Effector memory CD8-positive, alpha-beta T cell (primary cell): ENCODE results near the gene FAM110C.
A peak's percentile ranks its signal among the peaks of the same experiment; 100 is the strongest.
"Not testable (repeated sequence)": the region's sequence is repeated elsewhere in the genome, so short reads cannot be mapped to it uniquely, and the experiment has no call there.

Source experiments
- ATAC-seq: fragments of 150-1000 bp; cut with Tn5 transposase; replicated peaks from 2 replicates; pipeline ENCODE4 v1.10.0; 2021; ENCODE audit warnings: mild to moderate bottlenecking, moderate library complexity
- DNase-seq, 3 experiments: peaks; one replicate each; pipeline ENCODE4 v3.0.0; 2021
- H3K27ac Mint-ChIP-seq, 2 donors: one replicate each; pipeline ENCODE4 v1.8.0; 2022; ENCODE audit warnings: mild to moderate bottlenecking in 2 of 2, mixed read lengths in 2 of 2, moderate library complexity in 2 of 2
- H3K27me3 Mint-ChIP-seq, 2 donors: one replicate each; pipeline ENCODE4 v1.8.0; 2022; ENCODE audit warnings: mixed read lengths in 2 of 2
- H3K36me3 Mint-ChIP-seq: one replicate; pipeline ENCODE4 v1.8.0; 2022; ENCODE audit warnings: mild to moderate bottlenecking, moderate library complexity, mixed read lengths; ENCODE audit not compliant: insufficient read depth
- H3K4me1 Mint-ChIP-seq, 2 donors: one replicate each; pipeline ENCODE4 v1.8.0; 2022; ENCODE audit warnings: low read depth in 2 of 2, mixed read lengths in 2 of 2
- H3K4me3 Mint-ChIP-seq, 2 donors: one replicate each; pipeline ENCODE4 v1.8.0; 2022; ENCODE audit warnings: mild to moderate bottlenecking in 2 of 2, mixed read lengths in 2 of 2, moderate library complexity in 2 of 2
- H3K9me3 Mint-ChIP-seq, 2 donors: one replicate each; pipeline ENCODE4 v1.8.0; 2022; ENCODE audit warnings: mixed read lengths in 2 of 2

Gene FAM110C

DNA sequence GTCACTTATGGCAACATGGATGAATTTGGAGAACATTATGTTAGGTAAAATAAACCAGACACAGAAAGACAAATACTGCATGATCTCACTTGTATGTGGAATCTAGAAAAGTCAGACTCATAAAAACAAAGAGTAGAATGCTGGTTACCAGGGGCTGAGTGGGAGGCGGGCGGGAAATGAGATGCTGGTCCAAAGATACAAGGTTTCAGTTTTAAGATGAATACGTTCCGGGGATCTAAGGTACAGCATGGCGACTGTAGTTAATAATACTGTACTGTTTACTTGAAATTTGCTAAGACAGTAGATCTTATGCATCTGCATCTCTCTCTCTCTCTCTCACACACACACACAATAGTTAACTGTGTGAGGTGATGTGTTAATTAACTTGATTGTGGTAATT lies 14.2 kb downstream of the FAM110C start:
- Mint-ChIP-seq H3K9me3 (no peaks in the 10 kb centered on the region), H3K4me3 (peak overlapping the region in 1 of 2 donors; percentile 14), H3K27me3 (peaks cover 0 to 14% of the 10 kb centered on the region in 2 donors), H3K36me3 (no peaks in the 10 kb centered on the region), H3K4me1 (peaks cover 16 to 33% of the 10 kb centered on the region in 2 donors), H3K27ac (no peak overlapping the region)
- DNase-seq (no peak), ATAC-seq (no peak)

DNA sequence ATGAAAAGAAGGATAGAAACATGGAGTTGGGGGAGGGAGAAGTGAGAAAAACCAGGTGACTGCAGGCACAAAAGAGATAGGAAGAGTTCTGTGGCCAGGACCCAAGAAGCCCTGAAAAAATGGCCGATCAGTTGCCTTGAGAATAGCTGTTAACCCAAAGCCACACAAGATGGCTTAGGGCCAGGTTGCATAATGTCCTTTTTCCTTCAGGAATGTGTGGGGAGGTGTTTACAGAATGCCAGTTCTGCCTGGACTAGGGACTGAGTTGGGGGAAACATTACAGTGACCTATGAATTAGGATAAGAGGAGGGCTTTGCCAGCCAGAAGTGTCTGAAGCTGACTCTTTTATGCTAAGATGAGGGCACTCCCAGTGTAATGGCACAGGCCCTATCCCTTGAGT lies 17.1 kb downstream of the FAM110C start:
- H3K4me3 Mint-ChIP-seq: no peak overlapping the region

DNA sequence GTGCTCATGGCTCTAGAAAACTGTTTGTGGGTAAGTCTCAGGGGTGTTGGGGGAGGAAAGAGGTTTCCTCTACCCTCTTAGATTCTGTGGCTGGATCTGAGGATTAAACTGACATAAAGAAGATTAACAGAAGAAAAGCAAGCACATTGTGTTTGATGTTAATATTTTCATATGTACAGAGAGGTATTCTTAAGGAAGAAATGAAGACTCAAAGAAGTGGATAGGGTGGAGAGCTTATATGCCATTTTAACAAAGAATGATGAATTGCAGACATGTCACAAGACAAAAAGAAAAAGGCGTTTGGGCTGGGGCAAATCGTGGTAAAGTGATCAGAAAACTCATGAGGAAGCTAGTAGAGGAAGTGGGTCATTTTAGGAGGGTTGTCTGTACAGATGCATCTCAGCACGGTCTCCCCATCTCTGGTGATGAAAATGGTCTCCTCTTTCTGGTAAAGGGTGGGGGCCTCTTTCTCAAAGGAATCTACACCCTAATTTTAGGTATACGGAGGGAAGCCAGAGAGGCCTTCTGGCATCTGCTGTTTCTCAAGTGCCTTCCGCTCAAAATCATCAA lies 17.8 kb downstream of the FAM110C start:
- Mint-ChIP-seq H3K4me3 (no peak overlapping the region), H3K27me3 (peaks cover 0 to 18% of the 10 kb centered on the region in 2 donors), H3K9me3 (no peaks in the 10 kb centered on the region), H3K4me1 (peaks cover 20 to 36% of the 10 kb centered on the region in 2 donors), H3K36me3 (no peaks in the 10 kb centered on the region), H3K27ac (peak overlapping the region in 1 of 2 donors; percentile 17)
- DNase-seq (no peak), ATAC-seq (no peak)

More for the DNA sequence above, 17.1 kb downstream of the FAM110C start:
- Mint-ChIP-seq H3K27me3 (peaks cover 0 to 18% of the 10 kb centered on the region in 2 donors), H3K36me3 (no peaks in the 10 kb centered on the region), H3K9me3 (no peaks in the 10 kb centered on the region), H3K27ac (no peak overlapping the region), H3K4me1 (peaks cover 21 to 36% of the 10 kb centered on the region in 2 donors)
- ATAC-seq (no peak), DNase-seq (no peak)

DNA sequence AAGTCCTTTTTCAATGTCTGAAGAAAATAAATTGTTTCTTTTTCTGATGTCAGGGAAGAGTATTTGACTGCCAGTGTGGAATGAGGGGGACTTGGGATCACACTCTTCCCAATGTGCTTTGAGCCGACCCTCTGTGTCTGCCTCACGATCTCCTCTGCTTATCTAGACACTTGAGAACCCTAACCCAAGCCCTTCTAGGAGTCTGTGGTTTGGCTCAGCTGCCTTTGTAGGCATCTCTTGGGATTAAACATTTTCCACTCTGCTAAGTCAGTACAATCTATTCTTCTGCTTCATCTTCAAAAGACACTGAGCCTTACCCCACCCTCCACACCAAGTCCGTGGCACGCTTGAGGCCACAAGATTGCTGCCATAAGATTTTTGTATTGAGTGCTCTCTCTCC lies 19.4 kb downstream of the FAM110C start:
- no peak overlapping the region for H3K27ac Mint-ChIP-seq
- DNase-seq (no peak), ATAC-seq (no peak)
- peaks cover 0 to 18% of the 10 kb centered on the region in 2 donors for H3K27me3 Mint-ChIP-seq
- peaks cover 0 to 2% of the 10 kb centered on the region in 2 donors for H3K9me3 Mint-ChIP-seq
- H3K4me1 Mint-ChIP-seq: peaks cover 20 to 26% of the 10 kb centered on the region in 2 donors
- H3K36me3 Mint-ChIP-seq: no peaks in the 10 kb centered on the region
- H3K4me3 Mint-ChIP-seq: no peak overlapping the region

DNA sequence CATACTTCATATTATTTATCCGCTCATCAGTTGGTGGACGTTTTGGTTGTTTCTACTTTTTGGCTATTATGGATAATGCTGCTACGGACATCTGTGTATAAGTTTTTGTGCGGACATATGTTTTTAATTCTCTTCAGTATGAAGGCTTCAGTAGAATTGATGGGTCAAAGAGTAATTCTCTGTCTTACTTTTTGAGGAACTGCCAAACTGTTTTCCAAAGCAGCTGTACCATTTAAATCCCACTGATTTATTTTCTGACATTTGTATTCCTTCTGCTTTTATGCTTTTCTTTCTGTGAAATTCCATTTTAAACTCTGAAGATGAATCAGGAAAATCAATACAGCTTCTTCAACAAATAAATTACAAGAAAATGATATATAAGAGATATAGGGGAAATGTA lies 20.8 kb downstream of the FAM110C start:
- H3K4me3 Mint-ChIP-seq: no peak overlapping the region
- peaks cover 0 to 2% of the 10 kb centered on the region in 2 donors for H3K9me3 Mint-ChIP-seq
- peaks cover 0 to 18% of the 10 kb centered on the region in 2 donors for H3K27me3 Mint-ChIP-seq
- DNase-seq: no peak
- H3K4me1 Mint-ChIP-seq: peaks cover 20 to 26% of the 10 kb centered on the region in 2 donors
- ATAC-seq: no peak
- no peaks in the 10 kb centered on the region for H3K36me3 Mint-ChIP-seq
- no peak overlapping the region for H3K27ac Mint-ChIP-seq

DNA sequence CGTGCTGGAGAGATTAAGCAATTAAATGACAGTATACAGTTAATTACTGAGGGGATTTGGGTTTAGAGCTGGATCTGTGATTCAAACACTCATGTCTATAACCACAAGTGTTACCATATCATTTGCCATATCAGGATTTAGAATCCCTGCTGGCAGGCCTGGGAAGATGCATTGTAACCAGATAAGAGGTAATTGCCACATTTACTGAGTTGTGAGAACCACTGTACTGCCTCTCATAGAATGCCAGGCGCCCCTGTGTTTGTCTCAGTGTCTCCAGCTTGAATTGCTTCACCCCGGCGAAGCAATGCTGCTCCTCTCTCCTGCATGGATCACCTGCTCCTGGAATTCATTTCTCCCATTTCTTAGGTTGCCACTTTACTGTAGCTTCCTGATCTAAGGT lies 21.7 kb downstream of the FAM110C start:
- H3K9me3 Mint-ChIP-seq, H3K36me3 Mint-ChIP-seq, ATAC-seq, DNase-seq, H3K4me3 Mint-ChIP-seq: not testable (repeated sequence)
- H3K27me3 Mint-ChIP-seq: peaks cover 0 to 18% of the 10 kb centered on the region in 2 donors
- peaks cover 20 to 26% of the 10 kb centered on the region in 2 donors for H3K4me1 Mint-ChIP-seq
- peak overlapping the region in 1 of 2 donors; percentile 11 for H3K27ac Mint-ChIP-seq

DNA sequence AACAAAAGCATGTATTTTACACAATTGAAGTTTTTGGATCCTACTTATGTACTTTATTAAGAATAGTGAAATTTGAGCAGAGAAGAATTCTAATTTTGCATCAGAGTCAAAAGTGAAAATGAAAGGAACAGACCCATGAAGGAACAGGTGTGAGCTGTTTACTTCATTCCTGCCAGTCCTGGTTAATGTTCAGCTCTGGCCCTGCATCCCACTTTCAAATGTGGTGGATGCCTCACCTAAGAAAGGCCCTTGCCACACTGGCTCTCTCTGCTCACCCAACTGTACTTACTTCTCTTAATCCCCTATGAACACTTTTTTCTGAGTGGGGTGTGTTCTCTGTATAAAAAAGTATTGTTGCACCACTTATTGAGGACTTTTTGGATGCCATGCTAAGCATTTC lies 22.2 kb downstream of the FAM110C start:
- peaks cover 0 to 2% of the 10 kb centered on the region in 2 donors for H3K9me3 Mint-ChIP-seq
- peaks cover 20 to 26% of the 10 kb centered on the region in 2 donors for H3K4me1 Mint-ChIP-seq
- no peak for ATAC-seq
- no peak for DNase-seq
- peaks cover 0 to 18% of the 10 kb centered on the region in 2 donors for H3K27me3 Mint-ChIP-seq
- peak overlapping the region in 1 of 2 donors; percentile 37 for H3K4me3 Mint-ChIP-seq
- no peaks in the 10 kb centered on the region for H3K36me3 Mint-ChIP-seq
- H3K27ac Mint-ChIP-seq: peak overlapping the region in 1 of 2 donors; percentile 11

DNA sequence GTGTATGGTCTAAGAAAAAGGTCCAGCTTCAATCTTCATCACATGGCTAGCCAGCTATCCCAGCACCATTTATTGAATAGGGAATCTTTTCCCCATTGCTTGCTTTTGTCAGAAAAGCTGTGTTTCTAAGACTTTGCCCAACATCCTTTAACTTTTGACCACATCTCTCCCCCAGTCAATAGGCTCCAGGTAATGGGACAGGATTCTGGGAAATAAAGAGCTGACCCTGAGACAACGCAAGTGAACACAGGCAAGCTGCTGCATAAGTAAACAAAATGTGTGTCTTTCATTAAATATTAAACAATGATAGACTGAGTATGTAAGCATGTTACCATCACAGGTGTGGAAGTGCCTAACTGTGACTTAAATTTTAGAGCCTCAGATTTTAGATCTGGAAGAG lies 23.0 kb downstream of the FAM110C start:
- H3K27ac Mint-ChIP-seq: no peak overlapping the region

DNA sequence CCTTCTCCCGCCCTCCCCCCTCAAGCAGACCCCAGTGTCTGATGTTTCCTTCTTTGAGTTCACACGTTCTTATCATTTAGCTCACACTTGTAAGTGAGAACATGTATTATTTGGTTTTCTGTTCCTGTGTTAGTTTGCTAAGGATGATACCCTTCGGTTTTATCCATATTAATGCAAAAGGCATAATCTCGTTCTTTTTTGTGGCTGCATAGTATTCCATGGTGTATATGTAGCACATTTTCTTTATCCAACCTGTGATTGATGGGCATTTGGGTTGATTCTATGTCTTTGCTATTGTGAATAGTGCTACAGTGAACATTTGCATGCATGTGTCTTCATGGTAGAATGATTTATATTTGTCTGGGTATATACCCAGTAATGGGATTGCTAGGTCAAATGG lies 24.1 kb downstream of the FAM110C start:
- H3K27me3 Mint-ChIP-seq, H3K27ac Mint-ChIP-seq, H3K9me3 Mint-ChIP-seq, ATAC-seq, DNase-seq, H3K4me3 Mint-ChIP-seq, H3K36me3 Mint-ChIP-seq: not testable (repeated sequence)
- peaks cover 14 to 21% of the 10 kb centered on the region in 2 donors for H3K4me1 Mint-ChIP-seq

More for the DNA sequence above, 23.0 kb downstream of the FAM110C start:
- DNase-seq: no peak
- Mint-ChIP-seq H3K36me3 (no peaks in the 10 kb centered on the region), H3K4me3 (no peak overlapping the region), H3K9me3 (peaks cover 0 to 2% of the 10 kb centered on the region in 2 donors), H3K27me3 (peaks cover 0 to 16% of the 10 kb centered on the region in 2 donors), H3K4me1 (peaks cover 19 to 27% of the 10 kb centered on the region in 2 donors)
- no peak for ATAC-seq

DNA sequence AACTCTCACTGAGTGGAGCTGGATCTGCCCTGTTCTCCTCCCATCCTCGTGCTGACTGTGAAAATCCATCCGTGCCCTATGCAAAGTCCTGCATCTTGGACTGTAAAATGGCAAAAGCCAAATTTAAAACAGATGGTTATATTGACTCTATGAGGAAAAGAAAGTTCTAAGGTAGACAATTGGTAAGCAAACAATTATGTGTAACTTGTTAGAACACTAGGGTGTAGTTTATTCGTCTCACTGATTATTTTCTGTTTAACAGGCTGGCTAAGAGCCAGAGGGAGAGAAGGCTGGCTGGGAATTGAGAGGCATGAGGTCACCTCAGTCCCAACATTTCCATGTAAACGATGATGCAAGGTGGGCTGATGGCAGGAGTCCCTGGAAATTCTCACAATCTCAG lies 26.0 kb downstream of the FAM110C start:
- not testable (repeated sequence) for H3K36me3 Mint-ChIP-seq, ATAC-seq, DNase-seq, H3K9me3 Mint-ChIP-seq, H3K4me3 Mint-ChIP-seq, H3K27ac Mint-ChIP-seq
- Mint-ChIP-seq H3K4me1 (peaks cover 14 to 21% of the 10 kb centered on the region in 2 donors), H3K27me3 (peaks cover 11 to 19% of the 10 kb centered on the region in 2 donors)

DNA sequence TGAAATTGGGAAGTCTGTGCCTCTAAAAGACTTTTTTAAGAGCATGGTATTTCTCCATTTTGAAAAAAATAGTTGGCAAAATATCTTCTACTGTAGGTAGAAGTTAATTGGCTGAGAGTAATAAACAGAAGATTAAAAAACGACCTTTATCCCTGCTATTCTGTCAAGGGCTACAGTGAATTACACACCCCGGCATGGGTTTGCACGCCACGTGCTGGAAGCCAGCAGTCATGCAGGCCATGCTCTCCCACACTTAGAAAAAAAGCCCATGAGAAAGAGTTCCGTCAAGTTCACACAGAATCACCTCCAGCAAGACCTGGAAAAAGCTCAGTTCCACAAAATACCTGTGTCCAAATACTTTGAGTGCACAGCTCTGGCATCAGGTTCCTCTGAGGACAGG lies 26.8 kb downstream of the FAM110C start:
- H3K4me1 Mint-ChIP-seq: peaks cover 12 to 17% of the 10 kb centered on the region in 2 donors
- H3K36me3 Mint-ChIP-seq: no peaks in the 10 kb centered on the region
- H3K27me3 Mint-ChIP-seq: peaks cover 16 to 26% of the 10 kb centered on the region in 2 donors
- DNase-seq (no peak), ATAC-seq (no peak)
- peaks cover 0 to 2% of the 10 kb centered on the region in 2 donors for H3K9me3 Mint-ChIP-seq
- no peak overlapping the region for H3K4me3 Mint-ChIP-seq
- no peak overlapping the region for H3K27ac Mint-ChIP-seq

DNA sequence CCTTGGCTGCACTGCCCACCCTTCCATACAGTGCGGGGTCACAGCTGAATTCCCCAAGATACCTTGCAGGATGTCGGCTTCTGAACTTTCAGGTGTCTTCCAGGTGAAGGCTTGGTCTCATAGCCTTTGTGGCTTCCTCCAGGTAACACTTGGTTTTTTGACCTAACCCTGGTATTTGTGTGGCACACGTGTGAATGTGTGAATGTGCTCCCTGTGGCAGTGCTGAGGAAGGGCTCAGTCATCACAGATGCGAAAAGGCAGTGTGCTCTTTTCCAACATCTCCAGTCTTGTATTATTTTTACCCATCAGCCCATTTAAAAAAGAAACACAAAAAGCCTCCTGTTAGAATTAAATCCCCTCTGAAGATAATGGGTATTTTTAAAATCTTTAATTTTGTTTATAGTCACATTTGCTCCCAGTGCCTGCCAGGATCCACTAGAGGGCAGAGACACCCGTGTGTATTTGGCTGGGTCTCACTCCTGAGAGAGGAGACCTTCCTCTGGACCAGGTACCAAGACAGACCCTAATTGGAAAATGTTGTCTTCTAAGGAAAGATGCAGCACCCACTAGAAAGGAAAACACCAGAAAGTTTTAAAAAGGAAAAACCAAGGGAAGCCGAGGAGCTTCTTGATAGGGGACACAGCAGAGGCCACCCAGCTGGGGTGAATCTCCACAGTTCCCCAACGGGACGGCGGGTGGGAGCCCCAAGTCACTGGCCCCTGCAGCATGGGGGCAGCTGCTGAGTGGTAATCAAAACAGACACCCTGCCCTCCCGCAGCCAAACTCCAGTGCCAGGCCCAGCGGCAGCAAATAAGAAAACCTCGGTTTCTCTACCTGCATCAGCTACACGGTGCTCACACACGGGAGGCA lies 27.7 kb downstream of the FAM110C start:
- ATAC-seq (peak; percentile 24), DNase-seq (no peak)
- H3K36me3 Mint-ChIP-seq: no peaks in the 10 kb centered on the region
- peaks cover 0 to 2% of the 10 kb centered on the region in 2 donors for H3K9me3 Mint-ChIP-seq
- H3K27me3 Mint-ChIP-seq: peaks cover 16 to 32% of the 10 kb centered on the region in 2 donors
- H3K4me1 Mint-ChIP-seq: peaks cover 4 to 9% of the 10 kb centered on the region in 2 donors
- no peak overlapping the region for H3K4me3 Mint-ChIP-seq
- no peak overlapping the region for H3K27ac Mint-ChIP-seq

DNA sequence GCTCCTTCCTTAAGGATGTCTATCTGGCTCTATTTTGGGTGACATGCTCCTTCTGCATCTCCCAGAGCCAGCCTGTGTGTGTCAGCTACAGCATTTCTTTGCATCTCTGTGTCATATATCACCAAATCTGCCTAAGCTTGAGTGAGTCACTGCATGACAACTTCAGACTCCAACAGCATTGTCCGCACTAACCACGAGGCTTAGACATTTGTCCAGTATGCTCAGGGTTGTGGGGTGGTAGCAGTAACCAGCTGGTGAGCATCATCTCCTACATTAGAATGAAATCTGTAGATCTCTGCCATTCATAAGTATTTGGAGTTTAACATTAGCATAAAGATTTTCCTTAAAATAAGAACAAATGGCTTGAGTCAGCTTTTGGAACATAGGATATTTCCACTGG lies 30.4 kb downstream of the FAM110C start:
- H3K27ac Mint-ChIP-seq, DNase-seq, ATAC-seq, H3K9me3 Mint-ChIP-seq, H3K4me3 Mint-ChIP-seq, H3K4me1 Mint-ChIP-seq: not testable (repeated sequence)
- H3K36me3 Mint-ChIP-seq: peaks cover 13% of the 10 kb centered on the region
- peaks cover 16 to 32% of the 10 kb centered on the region in 2 donors for H3K27me3 Mint-ChIP-seq
